PC-3 (cell line): ENCODE results near the gene ZNF799. TPM values are rescaled to one million over a fixed set of nuclear protein-coding genes. Genes with fewer than 3 reads are reported as not detected.

Experiments
- ATAC-seq: fragments of 200-7000 bp; cut with Tn5 transposase; 2 replicates; pipeline ENCODE4 v1.9.1; 2020; ENCODE audit warnings: mild to moderate bottlenecking, moderate library complexity
- BruUV-seq: library from RNA; stranded (reverse); fragments of 400-500 nt; replicated peaks from 2 replicates; lab custom pipeline; 2021; lab: Mats Ljungman, UMichigan
- CTCF ChIA-PET: fragments of 300-600 bp; sonication (Branson Sonifier 250); formaldehyde crosslinking; loops from one replicate; lab custom pipeline; 2022; ENCODE audit warnings: antibody characterized with exemption; lab: Charles Lee
- POLR2A ChIA-PET: fragments of 300-600 bp; sonication (Branson Sonifier 250); formaldehyde crosslinking; loops from one replicate; lab custom pipeline; 2022; ENCODE audit warnings: antibody characterized with exemption; ENCODE audit not compliant: unreplicated experiment; lab: Charles Lee
- DNase-seq: peaks from one replicate; pipeline ENCODE4 v3.0.0-alpha.2; 2015
- H2AFZ ChIP-seq: fragments of 300-600 bp; sonication (generic); 2 replicates; pipeline ENCODE4 v1.6.0; 2016; ENCODE audit warnings: antibody characterized with exemption, low read length
- H3F3A ChIP-seq: fragments of 300-600 bp; sonication (generic); one replicate; pipeline ENCODE4 v1.6.0; 2017; ENCODE audit warnings: antibody characterized with exemption, low read length, control low read depth, mild to moderate bottlenecking; ENCODE audit not compliant: unreplicated experiment
- H3K27ac ChIP-seq: fragments of 300-600 bp; sonication (generic); 2 replicates; pipeline ENCODE4 v1.5.1; 2016; ENCODE audit warnings: mild to moderate bottlenecking, low read length
- H3K27me3 ChIP-seq: fragments of 300-600 bp; sonication (generic); 2 replicates; pipeline ENCODE4 v1.6.1; 2016; ENCODE audit warnings: low read length, mixed read lengths
- H3K36me3 ChIP-seq: fragments of 300-600 bp; sonication (generic); 2 replicates; pipeline ENCODE4 v1.6.1; 2016; ENCODE audit warnings: low read depth, mixed run types, low read length, mixed read lengths
- H3K4me1 ChIP-seq: fragments of 300-600 bp; sonication (generic); 2 replicates; pipeline ENCODE4 v1.5.1; 2016; ENCODE audit warnings: low read length; ENCODE audit not compliant: insufficient read depth
- H3K4me2 ChIP-seq: fragments of 300-600 bp; sonication (generic); 2 replicates; pipeline ENCODE4 v1.6.0; 2016; ENCODE audit warnings: low read length
- H3K4me3 ChIP-seq: fragments of 300-600 bp; sonication (generic); 2 replicates; pipeline ENCODE4 v1.5.1; 2016; ENCODE audit warnings: mild to moderate bottlenecking, low read length, mixed read lengths
- H3K79me2 ChIP-seq: fragments of 300-600 bp; sonication (generic); 2 replicates; pipeline ENCODE4 v1.6.1; 2017; ENCODE audit warnings: low read length, mixed read lengths
- H3K9ac ChIP-seq: fragments of 300-600 bp; sonication (generic); 2 replicates; pipeline ENCODE4 v1.6.0; 2016; ENCODE audit warnings: mild to moderate bottlenecking, low read length
- H3K9me2 ChIP-seq: fragments of 300-600 bp; sonication (generic); replicated peaks from 2 replicates; pipeline ENCODE4 v1.6.1; 2016; ENCODE audit warnings: mixed run types, low read length, mixed read lengths
- H3K9me3 ChIP-seq: fragments of 300-600 bp; sonication (generic); 2 replicates; pipeline ENCODE4 v1.6.1; 2016; ENCODE audit warnings: low read length, mixed read lengths
- H4K20me1 ChIP-seq: fragments of 300-600 bp; sonication (generic); 2 replicates; pipeline ENCODE4 v1.6.1; 2016; ENCODE audit warnings: low read length, mixed read lengths
- CTCF ChIP-seq: fragments of 300-600 bp; sonication (generic); conservative IDR thresholded peaks from 2 replicates; pipeline ENCODE4 v1.5.1; 2017; ENCODE audit warnings: antibody characterized with exemption, low read depth, mild to moderate bottlenecking, low read length
- EZH2 ChIP-seq: fragments of 300-600 bp; sonication (generic); IDR thresholded peaks from one replicate; pipeline ENCODE4 v1.6.1; 2017; ENCODE audit warnings: antibody characterized with exemption, mild to moderate bottlenecking, low read length; ENCODE audit not compliant: unreplicated experiment
- EZH2phosphoT487 ChIP-seq: fragments of 300-600 bp; sonication (generic); IDR thresholded peaks from 2 replicates; pipeline ENCODE4 v1.6.1; 2018; ENCODE audit warnings: mild to moderate bottlenecking, antibody characterized with exemption, low read length, borderline replicate concordance
- intact Hi-C: fragments of 100-400 bp; cut with micrococcal nuclease; formaldehyde crosslinking; loops from 2 replicates; pipeline ENCODE4 v1.9.0; 2023
- total RNA-seq: library from RNA; depleted of rRNA; stranded (reverse); fragments of >200 nt; gene quantifications from 2 replicates; pipeline ENCODE4 v1.2.3, GENCODE V29; 2014; rRNA removed

The ZNF799 gene
- total RNA-seq, 1 experiment from 2014 or later = 5.9 TPM

GRCh38 chr19:12346896-12347295 lies 54.2 kb downstream of the ZNF799 start:
- ChIA-PET POLR2A (no interaction called here), CTCF (no interaction called here)
- no peaks in the 10 kb centered on the region for H3K79me2 ChIP-seq
- no peak overlapping the region for H3K4me3 ChIP-seq
- no peak overlapping the region for H3K9ac ChIP-seq
- no TSS peak for BruUV-seq
- intact Hi-C loops = no loop called here
- H3K27ac ChIP-seq = no peak overlapping the region
- TF ChIP-seq EZH2phosphoT487 (no peak), CTCF (no peak; the same call in 1 of the 2 replicates), EZH2 (no peak)
- no peak overlapping the region for H2AFZ ChIP-seq
- H3K9me3 ChIP-seq = peaks cover 74% of the 10 kb centered on the region
- DNase-seq (no peak), ATAC-seq (no peak)
- no peaks in the 10 kb centered on the region for H4K20me1 ChIP-seq
- H3F3A ChIP-seq = no peaks in the 10 kb centered on the region
- H3K4me2 ChIP-seq = no peak overlapping the region
- H3K4me1 ChIP-seq = no peaks in the 10 kb centered on the region
- H3K27me3 ChIP-seq = no peaks in the 10 kb centered on the region
- no peaks in the 10 kb centered on the region for H3K9me2 ChIP-seq
- H3K36me3 ChIP-seq = peaks cover 55% of the 10 kb centered on the region

GRCh38 chr19:12345197-12345596 lies 55.9 kb downstream of the ZNF799 start:
- no peak overlapping the region for H2AFZ ChIP-seq
- no peaks in the 10 kb centered on the region for H3K9me2 ChIP-seq
- no peaks in the 10 kb centered on the region for H3K79me2 ChIP-seq
- no peak for TF ChIP-seq CTCF
- no peak for TF ChIP-seq EZH2
- TF ChIP-seq EZH2phosphoT487 = no peak
- BruUV-seq = no TSS peak
- CTCF ChIA-PET = no interaction called here
- no peaks in the 10 kb centered on the region for H3K4me1 ChIP-seq
- no peaks in the 10 kb centered on the region for H3F3A ChIP-seq
- H3K4me2 ChIP-seq = no peak overlapping the region
- POLR2A ChIA-PET = no interaction called here
- no peak overlapping the region for H3K27ac ChIP-seq
- no peak for ATAC-seq
- H3K9me3 ChIP-seq = peaks cover 65% of the 10 kb centered on the region
- DNase-seq = no peak
- H3K9ac ChIP-seq = no peak overlapping the region
- peaks cover 38% of the 10 kb centered on the region for H3K36me3 ChIP-seq
- no peaks in the 10 kb centered on the region for H4K20me1 ChIP-seq
- no peaks in the 10 kb centered on the region for H3K27me3 ChIP-seq
- intact Hi-C loops = no loop called here
- no peak overlapping the region for H3K4me3 ChIP-seq

Other genes with a start within 250 kb of the ZNF799 start
- gene ZNF625, start 244.5 kb downstream of the ZNF799 start, total RNA-seq = 2.5 and 7.7 TPM in 2 replicates
- 7.9 and 8.7 TPM in 2 replicates for gene ZNF136, start 238.2 kb downstream of the ZNF799 start, total RNA-seq
- gene ZNF44, start 106.4 kb downstream of the ZNF799 start, total RNA-seq = 3.0 and 8.2 TPM in 2 replicates
- gene ZNF563, start 67.6 kb downstream of the ZNF799 start, total RNA-seq = 1.1 and 2.1 TPM in 2 replicates
- gene ZNF442, start 35.6 kb downstream of the ZNF799 start, total RNA-seq = 0.63 and 1.1 TPM in 2 replicates
- gene ZNF443, start 39.8 kb upstream of the ZNF799 start, total RNA-seq = 3.4 and 3.7 TPM in 2 replicates
- 0.77 and 2.2 TPM in 2 replicates for gene ZNF709, start 83.5 kb upstream of the ZNF799 start, total RNA-seq
- gene ZNF564, start 150.2 kb upstream of the ZNF799 start, total RNA-seq = 3.8 and 6.0 TPM in 2 replicates
- gene ZNF490, start 209.5 kb upstream of the ZNF799 start, total RNA-seq = 6.9 and 10.7 TPM in 2 replicates
- 15.8 and 26.3 TPM in 2 replicates for gene ZNF791, start 209.6 kb upstream of the ZNF799 start, total RNA-seq